NB4 (cell line): ENCODE data around the gene NRSN1.

Experiments
- CTCF ChIP-seq: IDR thresholded peaks from one replicate; pipeline ENCODE4 v1.5.1; 2012; ENCODE audit warnings: low read depth, low read length
- MYC ChIP-seq: IDR thresholded peaks from 2 replicates; pipeline ENCODE4 v1.6.1; 2011; ENCODE audit warnings: low read depth, low read length
- POLR2A ChIP-seq: IDR thresholded peaks from 2 replicates; pipeline ENCODE4 v1.6.1; 2011; ENCODE audit warnings: mild to moderate bottlenecking; ENCODE audit not compliant: insufficient read length; ENCODE audit errors: extremely low read depth
- TF ChIP-seq, protein P1 (sequence below): IDR thresholded peaks from 2 replicates; pipeline ENCODE4 v1.6.1; 2011; ENCODE audit warnings: low read depth, low read length

GRCh38 chr6:24145690-24146131, 19.7 kb downstream of the NRSN1 start:
- no peak for TF ChIP-seq CTCF
- TF ChIP-seq POLR2A, result no peak
- TF ChIP-seq, protein P1, sequence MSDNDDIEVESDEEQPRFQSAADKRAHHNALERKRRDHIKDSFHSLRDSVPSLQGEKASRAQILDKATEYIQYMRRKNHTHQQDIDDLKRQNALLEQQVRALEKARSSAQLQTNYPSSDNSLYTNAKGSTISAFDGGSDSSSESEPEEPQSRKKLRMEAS, result no peak
- no peak for TF ChIP-seq MYC
